Thoracic aorta (tissue), 2 donors: Measurements from ENCODE around the gene SPAAR. TPM values are rescaled to one million over a fixed set of nuclear protein-coding genes. Genes with fewer than 3 reads are reported as not detected.

Source experiments
- ATAC-seq: fragments of 150-250 bp; one replicate; pipeline ENCODE4 v1.8.0; 2017; ENCODE audit warnings: low read depth; ENCODE audit not compliant: insufficient number of reproducible peaks, low FRiP score
- DNase-seq: peaks from one replicate; pipeline ENCODE4 v3.0.0-alpha.2; 2020; ENCODE audit warnings: low spot score
- H3K27ac ChIP-seq, 2 donors: fragments of 200-600 bp; sonication (generic); 1 replicate in 1 of 2; 2 replicates in 1 of 2; pipeline ENCODE4 v1.5.1; 2016; ENCODE audit warnings: mild to moderate bottlenecking in 2 of 2, moderate library complexity in 2 of 2
- H3K27me3 ChIP-seq: fragments of 200-600 bp; sonication (generic); replicated peaks from 2 replicates; pipeline ENCODE4 v1.6.0; 2016; ENCODE audit warnings: mild to moderate bottlenecking; ENCODE audit not compliant: insufficient read depth
- H3K36me3 ChIP-seq: fragments of 200-600 bp; sonication (generic); one replicate; pipeline ENCODE4 v1.5.1; 2016
- H3K4me1 ChIP-seq, 2 donors: fragments of 200-600 bp; sonication (generic); 1 replicate in 1 of 2; 2 replicates in 1 of 2; pipeline versions ENCODE4 v1.5.1 to v1.6.0; 2016; ENCODE audit warnings: low read depth in 2 of 2, mild to moderate bottlenecking in 1 of 2; ENCODE audit not compliant: control insufficient read depth in 1 of 2
- H3K4me3 ChIP-seq: fragments of 200-600 bp; sonication (generic); 2 replicates; pipeline ENCODE4 v1.5.1; 2016; ENCODE audit warnings: mild to moderate bottlenecking
- H3K9me3 ChIP-seq: fragments of 200-600 bp; sonication (generic); 2 replicates; pipeline ENCODE4 v1.5.1; 2016
- CTCF ChIP-seq: fragments of 200-600 bp; sonication (generic); IDR thresholded peaks from one replicate; pipeline ENCODE4 v1.5.1; 2019; ENCODE audit warnings: antibody characterized with exemption
- total RNA-seq, 2 donors: library from RNA; depleted of rRNA; stranded (reverse); fragments of >200 nt; gene quantifications; one replicate each; pipeline versions ENCODE4 v1.1.0 to v1.2.3, GENCODE V29; 2016

SPAAR gene
- total RNA-seq, 2 donors from 2014 or later, result 3.2 to 4.9 TPM

DNA sequence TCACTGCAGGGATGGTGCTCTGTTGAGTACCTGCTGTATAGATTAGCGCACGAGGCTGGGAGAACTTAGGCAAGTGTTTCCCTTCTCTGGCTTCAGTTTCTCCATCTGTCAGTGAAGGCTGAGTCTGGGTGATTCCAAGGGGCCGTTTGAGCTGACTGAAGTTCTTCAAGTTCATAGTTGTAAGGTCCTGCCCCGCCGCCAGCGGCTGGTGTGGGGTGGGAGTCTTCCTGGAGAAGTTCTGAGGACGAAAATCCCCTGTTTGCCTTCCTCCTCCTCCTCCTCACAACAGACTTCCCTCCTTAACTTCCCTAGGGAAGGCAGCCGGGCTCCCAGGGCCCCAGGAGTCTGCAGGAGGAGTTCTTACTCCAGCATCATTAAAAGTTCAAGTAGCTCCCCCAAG lies 5.0 kb upstream of the SPAAR start:
- peak overlapping the region; percentile 99 to 100 for H3K27ac ChIP-seq
- no peak overlapping the region for H3K4me3 ChIP-seq
- no peaks in the 10 kb centered on the region for H3K9me3 ChIP-seq
- no peaks in the 10 kb centered on the region for H3K36me3 ChIP-seq
- no peaks in the 10 kb centered on the region for H3K27me3 ChIP-seq
- DNase-seq (no peak), ATAC-seq (no peak)
- peaks cover 48 to 61% of the 10 kb centered on the region in 2 donors for H3K4me1 ChIP-seq
- TF ChIP-seq CTCF, result no peak

GRCh38 chr9:35905051-35905781 lies 4.1 kb upstream of the SPAAR start:
- Histone ChIP-seq H3K9me3 (no peaks in the 10 kb centered on the region), H3K36me3 (no peaks in the 10 kb centered on the region), H3K4me3 (peak overlapping the region; percentile 51), H3K27ac (peak overlapping the region; percentile 99 to 100), H3K27me3 (no peaks in the 10 kb centered on the region), H3K4me1 (peaks cover 56 to 70% of the 10 kb centered on the region in 2 donors)
- no peak for ATAC-seq
- no peak for TF ChIP-seq CTCF
- no peak for DNase-seq

DNA sequence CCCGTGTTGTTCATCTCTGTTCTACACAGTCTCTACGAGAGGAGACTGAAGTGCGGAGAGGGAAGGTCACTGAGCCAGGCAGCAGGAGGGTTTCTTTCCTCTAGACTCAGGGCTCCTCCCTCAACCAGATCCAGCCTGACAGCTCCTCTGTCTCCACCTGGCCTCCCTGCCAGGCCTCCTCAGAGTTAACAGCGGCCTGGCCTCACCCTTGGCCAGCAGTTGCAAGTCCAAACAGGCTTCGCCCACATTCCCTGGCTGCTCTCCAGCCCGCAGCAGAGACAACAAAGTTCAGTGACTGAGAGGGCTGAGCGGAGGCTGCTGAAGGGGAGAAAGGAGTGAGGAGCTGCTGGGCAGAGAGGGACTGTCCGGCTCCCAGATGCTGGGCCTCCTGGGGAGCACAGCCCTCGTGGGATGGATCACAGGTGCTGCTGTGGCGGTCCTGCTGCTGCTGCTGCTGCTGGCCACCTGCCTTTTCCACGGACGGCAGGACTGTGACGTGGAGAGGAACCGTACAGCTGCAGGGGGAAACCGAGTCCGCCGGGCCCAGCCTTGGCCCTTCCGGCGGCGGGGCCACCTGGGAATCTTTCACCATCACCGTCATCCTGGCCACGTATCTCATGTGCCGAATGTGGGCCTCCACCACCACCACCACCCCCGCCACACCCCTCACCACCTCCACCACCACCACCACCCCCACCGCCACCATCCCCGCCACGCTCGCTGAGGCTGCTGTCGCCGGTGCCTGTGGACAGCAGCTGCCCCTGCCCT lies 3.2 kb upstream of the SPAAR start, which contains the start of gene HRCT1:
Gene HRCT1, plus strand, starts transcription at position 291 of the 768 bp plus-strand sequence. Its CDS starts 86 bp downstream, at position 377.
- H3K27me3 ChIP-seq, result no peaks in the 10 kb centered on the region
- no peaks in the 10 kb centered on the region for H3K36me3 ChIP-seq
- ATAC-seq, result peak; percentile 7
- no peaks in the 10 kb centered on the region for H3K9me3 ChIP-seq
- DNase-seq, result peak; percentile 81
- no peak for TF ChIP-seq CTCF
- H3K4me3 ChIP-seq, result peak within 1 kb of the TSS; percentile 51
- peak within 1 kb of the TSS; percentile 99 to 100 for H3K27ac ChIP-seq
- peaks cover 65 to 79% of the 10 kb centered on the region in 2 donors for H3K4me1 ChIP-seq

- DNase-seq (no peak), ATAC-seq (no peak)
- H3K36me3 ChIP-seq, result no peaks in the 10 kb centered on the region
- H3K27ac ChIP-seq, result peak overlapping the region; percentile 99 to 100
- H3K4me1 ChIP-seq, result peaks cover 71 to 88% of the 10 kb centered on the region in 2 donors
- H3K4me3 ChIP-seq, result peak overlapping the region; percentile 51
- TF ChIP-seq CTCF, result peak; percentile 21
- no peaks in the 10 kb centered on the region for H3K27me3 ChIP-seq
- no peaks in the 10 kb centered on the region for H3K9me3 ChIP-seq
Measured at GRCh38 chr9:35906923-35907699, 2.2 kb upstream of the SPAAR start.
